Hematopoietic multipotent progenitor cell treated with erythropoietin and hydrocortisone succinate and interleukin-3 and kit ligand, for 17 days (in vitro differentiated cells): ENCODE results near the gene HCFC1.
A peak's percentile ranks its signal among the peaks of the same experiment; 100 is the strongest.

ENCODE experiments used
- DNase-seq: peaks from one replicate; pipeline ENCODE4 v3.0.0-alpha.2; 2015; ENCODE audit warnings: low spot score

The HCFC1 gene

GRCh38 chrX:153974003-153974725 lies 2.5 kb upstream of the HCFC1 start:
- DNase-seq, result no peak

DNA sequence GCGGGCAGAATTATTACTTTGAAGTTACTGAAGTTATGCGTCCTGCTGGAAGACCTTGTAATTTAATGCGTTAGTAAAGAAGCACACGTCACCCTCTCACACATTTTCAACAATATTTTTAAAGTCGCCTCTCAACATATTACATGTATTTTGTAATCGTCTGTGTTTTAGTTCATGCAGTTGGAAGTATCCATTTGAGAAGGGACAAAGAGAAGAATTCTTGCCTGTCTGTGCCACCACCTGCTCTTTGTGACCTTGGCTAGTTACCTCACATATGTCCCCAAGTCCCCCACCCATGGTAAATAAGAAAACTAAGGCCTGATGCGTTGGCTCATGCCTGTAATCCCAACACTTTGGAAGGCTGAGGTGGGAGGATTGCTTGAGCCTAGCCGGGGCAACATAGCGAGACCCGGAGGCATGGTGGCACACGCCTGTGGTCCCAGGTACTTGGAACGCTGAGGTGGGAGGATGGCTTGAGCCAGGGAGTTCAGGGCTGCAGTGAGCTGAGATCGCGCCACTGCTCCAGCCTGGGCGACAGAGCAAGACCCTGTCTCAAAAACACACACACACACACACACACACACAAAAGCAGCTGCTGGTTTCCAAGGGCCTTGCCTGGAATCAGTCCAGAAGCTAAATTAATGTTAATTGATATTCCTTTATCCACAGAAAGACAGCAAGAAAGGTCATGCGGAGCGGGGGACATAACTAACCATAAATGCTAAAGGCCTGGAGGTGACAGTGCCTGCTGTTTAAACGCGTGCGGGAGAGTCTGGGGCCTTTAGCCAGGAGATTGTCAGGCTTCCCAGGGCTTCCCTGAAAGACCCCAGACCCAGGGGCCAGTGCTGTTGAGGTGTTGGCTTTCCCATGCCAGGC lies 1.7 kb upstream of the HCFC1 start:
- DNase-seq, result no peak

GRCh38 chrX:153972368-153973126 lies 929 bp upstream of the HCFC1 start, which contains the start of gene TMEM187:
TSS of gene TMEM187 (plus strand) at chrX:153972754. CDS start at chrX:153982063, 9,309 bp downstream.
- DNase-seq, result peak; percentile 91

DNA sequence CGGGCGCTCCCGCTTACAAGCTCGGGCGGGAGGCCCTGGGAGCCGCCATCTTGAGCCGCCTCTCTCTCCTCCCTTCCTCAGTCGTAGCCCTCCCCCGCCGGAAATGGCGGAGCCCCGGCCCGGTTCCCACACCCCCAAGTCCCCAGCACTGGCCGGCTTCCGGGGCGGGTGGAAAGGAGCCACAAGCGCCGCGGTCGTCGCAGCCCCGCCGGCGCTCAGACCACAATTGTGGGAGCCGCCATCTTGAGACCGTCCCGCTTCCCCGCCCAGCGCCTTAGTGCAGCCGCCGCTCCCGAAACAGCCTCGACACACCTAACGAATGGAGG lies 531 bp downstream of the HCFC1 start:
- peak; percentile 75 for DNase-seq

GRCh38 chrX:153970357-153971123 lies 1.1 kb downstream of the HCFC1 start:
- DNase-seq, result peak; percentile 59

DNA sequence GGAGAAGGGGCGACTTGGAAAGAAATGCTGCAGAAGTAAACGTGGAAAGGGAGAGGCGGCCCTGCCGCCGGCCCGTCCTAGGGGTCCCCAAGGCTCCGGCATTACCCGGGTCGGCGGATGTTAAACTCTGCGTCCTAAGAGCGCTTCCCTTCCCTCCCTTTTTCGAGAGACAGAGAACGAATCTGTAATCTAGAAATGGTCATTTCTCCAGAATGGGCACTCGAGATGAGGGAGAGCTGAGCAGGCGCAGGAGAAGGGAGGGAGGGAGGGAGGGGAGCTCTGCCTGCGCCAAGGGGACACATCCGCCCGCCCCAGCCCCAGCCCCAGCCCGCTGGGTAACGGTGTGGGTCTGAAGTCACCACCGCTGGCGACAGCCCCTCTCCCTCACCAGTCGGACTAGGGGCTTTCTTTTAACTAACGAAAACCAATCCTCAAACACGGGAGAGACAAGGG lies 1.7 kb downstream of the HCFC1 start:
- no peak for DNase-seq

GRCh38 chrX:153969125-153969903 lies 2.3 kb downstream of the HCFC1 start:
- peak; percentile 7 for DNase-seq

- DNase-seq, result peak; percentile 31
These were observed 2.9 kb downstream of the HCFC1 start for GRCh38 chrX:153968754-153969124.

GRCh38 chrX:153968255-153968654 lies 3.4 kb downstream of the HCFC1 start:
- DNase-seq, result no peak

DNA sequence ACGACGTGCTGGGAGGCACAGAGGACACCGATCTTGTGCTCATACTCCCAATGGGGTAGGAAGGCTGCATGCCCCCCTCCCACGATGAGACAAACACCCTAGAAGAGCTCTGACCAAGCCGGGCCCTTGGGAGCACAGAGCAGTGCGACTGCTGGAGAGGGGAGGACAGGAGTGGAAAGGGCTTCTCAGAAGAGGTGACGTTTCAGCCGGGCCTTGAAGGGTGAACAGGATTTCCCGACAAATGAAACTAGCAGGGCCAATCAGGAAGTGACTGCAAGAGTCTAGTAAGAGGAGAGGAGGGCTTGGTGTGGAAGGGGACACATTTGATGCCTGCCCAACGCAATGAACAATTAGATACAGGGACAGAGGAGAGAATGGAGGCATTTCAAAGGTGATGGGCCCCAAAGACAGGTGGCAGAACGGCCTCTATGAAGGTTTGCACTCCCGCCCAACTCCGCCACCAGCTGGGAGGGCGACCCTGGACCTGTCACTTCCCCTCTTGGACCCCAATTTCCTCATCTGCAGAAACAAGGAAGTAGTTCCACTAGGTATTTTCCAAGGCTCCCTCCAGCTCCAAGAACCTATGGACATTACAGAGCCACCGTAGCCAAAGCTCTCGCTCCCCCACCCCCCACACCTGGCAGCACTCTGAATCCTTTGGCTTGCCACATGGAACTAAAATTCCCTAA lies 3.9 kb downstream of the HCFC1 start:
- DNase-seq, result no peak

DNA sequence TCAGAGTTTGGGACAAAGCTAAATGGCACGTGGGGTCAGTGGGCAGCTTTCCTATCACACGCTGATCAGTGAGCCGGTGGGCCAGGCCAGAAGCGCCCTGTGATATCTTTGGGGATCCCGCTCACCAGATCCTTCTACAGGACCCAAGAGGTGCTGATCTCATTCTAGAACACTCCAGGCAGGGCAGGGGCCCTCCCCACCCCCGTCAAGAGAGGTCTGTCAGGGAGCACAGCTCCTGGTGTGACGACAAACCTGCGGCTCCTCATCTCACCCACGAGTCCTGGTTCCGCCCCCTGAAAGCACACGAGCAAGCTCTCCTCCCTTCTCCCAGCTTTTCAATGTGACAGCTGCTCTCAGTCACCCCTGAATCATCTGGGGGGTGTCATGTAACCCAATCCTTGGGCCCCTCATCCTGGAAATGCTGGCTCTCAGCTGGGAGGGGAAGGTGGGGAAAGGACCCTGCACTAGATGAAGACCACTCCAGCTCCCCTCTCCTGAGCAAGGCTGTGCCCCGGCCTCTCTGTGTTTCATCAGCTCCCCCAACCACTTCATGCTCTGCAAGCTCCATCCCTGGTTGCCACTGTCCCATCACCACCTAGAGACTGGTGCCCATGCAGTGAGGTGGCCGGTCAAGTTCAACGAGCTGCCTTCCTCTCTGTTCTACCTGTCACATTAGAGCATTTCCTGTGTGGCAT lies 4.6 kb downstream of the HCFC1 start:
- DNase-seq, result no peak

- DNase-seq, result no peak
These were observed 5.3 kb downstream of the HCFC1 start for GRCh38 chrX:153966283-153966688.

DNA sequence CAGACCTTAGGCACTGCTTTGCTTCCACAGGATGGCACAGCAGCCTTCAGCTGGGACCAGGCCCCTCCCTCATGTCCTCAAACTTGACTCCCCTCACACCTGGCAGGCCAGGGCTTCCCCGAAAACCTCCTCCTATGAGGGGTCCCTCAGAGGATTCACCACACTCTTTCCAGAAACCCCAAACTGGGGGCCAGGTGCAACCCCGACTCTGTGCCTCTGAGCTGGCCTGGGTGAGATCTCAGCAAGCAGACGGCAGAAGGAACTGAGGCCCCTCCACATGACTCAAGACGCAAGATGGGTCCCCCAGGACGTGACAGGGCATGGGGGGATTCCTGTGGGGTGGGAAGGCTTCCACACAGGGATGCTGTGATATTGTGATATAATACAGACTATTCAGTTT lies 6.2 kb downstream of the HCFC1 start:
- DNase-seq, result no peak

- no peak for DNase-seq
These were observed 7.5 kb downstream of the HCFC1 start for GRCh38 chrX:153964105-153964504.

GRCh38 chrX:153963546-153963945 lies 8.1 kb downstream of the HCFC1 start:
- DNase-seq, result no peak

GRCh38 chrX:153961292-153961691 lies 10.3 kb downstream of the HCFC1 start:
- DNase-seq, result no peak

DNA sequence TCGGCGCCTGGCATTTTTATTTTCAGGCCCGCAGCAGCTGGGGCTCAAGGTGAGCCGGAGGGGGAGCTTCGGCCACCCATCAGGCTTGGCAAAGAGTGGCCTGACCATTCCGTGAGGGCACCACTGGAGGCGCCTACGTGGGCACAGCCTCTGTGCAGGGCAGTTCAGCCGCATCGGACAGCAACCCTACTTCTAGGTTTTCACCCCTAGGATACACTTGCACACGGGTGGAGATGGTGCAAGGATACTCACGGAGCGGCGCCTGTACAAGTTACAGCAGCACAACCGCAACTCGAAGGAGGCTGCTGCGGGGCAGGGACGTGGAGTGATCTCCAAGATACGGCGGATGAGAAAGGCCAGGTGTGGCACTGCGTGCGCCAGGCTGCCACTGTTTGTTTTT lies 10.8 kb downstream of the HCFC1 start:
- no peak for DNase-seq

DNA sequence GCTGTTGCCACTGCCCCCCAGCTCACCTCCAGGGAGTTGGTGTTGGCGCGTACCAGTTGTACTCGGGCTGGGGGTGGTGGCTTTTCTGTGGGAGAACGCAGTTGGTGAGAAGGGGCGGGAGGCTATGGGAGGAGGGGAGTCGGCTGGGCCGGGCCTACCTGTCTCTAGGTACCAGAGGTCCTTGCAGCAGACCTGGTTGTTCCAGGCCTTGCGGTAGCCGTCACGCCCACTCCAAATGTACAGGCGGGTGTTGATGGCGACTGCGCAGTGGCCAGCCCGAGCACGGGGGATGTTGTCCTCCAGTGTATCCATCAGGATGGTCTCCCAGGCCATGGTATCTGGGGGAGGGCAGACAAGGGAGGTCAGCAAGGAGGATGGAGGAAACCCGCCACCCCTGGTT lies 11.5 kb downstream of the HCFC1 start:
- no peak for DNase-seq

- no peak for DNase-seq
These were observed 12.0 kb downstream of the HCFC1 start for GRCh38 chrX:153959649-153960048.

DNA sequence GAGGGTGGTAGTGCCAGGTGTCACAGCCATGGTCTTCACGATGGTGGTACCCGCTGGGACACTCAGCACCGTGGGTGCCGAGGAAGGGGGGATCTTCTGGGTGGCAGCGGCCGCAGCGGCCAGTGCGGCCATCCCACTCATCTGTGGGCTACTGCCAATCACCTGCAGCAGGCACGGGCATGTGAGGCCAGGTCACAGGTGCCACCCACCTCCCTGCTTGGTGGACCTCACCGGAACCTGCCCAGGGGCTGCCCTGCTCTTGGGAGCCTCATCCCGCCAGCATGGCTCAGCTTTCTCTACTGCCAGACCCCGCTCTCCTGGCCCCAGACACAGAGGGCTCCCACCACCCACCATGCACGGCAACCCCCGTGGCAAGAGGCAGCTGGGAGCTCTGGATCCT lies 13.0 kb downstream of the HCFC1 start:
- DNase-seq, result no peak
